Duodenal mucosa (tissue), 2 donors: ENCODE measurements around the gene ST6GALNAC6.

Experiments used
- H3K27ac ChIP-seq: one replicate; pipeline ENCODE4 v1.7.0; 2013; ENCODE audit warnings: low read depth, low read length
- H3K27me3 ChIP-seq, 2 donors: one replicate each; pipeline ENCODE4 v1.7.0; 2013; ENCODE audit warnings: low read length in 2 of 2, control low read depth in 1 of 2; ENCODE audit not compliant: insufficient read depth in 2 of 2, control insufficient read depth in 1 of 2
- H3K36me3 ChIP-seq, 2 donors: one replicate each; pipeline ENCODE4 v1.7.0; 2013; ENCODE audit warnings: low read length in 2 of 2, control low read depth in 1 of 2; ENCODE audit not compliant: insufficient read depth in 2 of 2, control insufficient read depth in 1 of 2
- H3K4me1 ChIP-seq, 2 donors: one replicate each; pipeline ENCODE4 v1.7.0; 2013; ENCODE audit warnings: low read length in 2 of 2, control low read depth in 1 of 2; ENCODE audit not compliant: insufficient read depth in 2 of 2, control insufficient read depth in 1 of 2
- H3K4me3 ChIP-seq, 2 donors: one replicate each; pipeline ENCODE4 v1.7.0; 2013; ENCODE audit warnings: low read length in 2 of 2, low read depth in 1 of 2
- H3K9ac ChIP-seq, 2 donors: one replicate each; pipeline ENCODE4 v1.7.0; 2013; ENCODE audit warnings: low read length in 2 of 2, low read depth in 1 of 2
- H3K9me3 ChIP-seq, 2 donors: one replicate each; pipeline ENCODE4 v1.7.0; 2013; ENCODE audit warnings: low read length in 2 of 2, control low read depth in 1 of 2; ENCODE audit not compliant: control insufficient read depth in 1 of 2

Gene ST6GALNAC6

DNA sequence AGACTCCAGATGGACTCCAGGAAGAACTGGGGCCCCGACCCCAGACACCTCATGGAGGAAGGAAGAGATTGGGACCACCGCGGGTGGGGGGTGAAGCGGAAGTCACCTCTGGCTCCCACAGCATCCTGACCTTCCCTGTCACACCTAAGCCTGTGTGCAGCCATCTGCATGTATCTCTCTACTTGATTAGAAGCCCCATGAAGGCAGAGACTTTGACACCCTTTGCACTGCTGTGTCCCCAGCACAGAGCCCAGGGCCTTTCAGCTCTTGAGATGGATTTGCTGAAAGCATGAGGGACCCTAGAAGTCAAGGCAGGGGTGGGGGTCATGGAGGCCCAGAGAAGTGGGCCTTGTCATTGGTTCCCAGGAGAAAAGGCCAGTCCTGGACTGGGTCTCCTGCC is 42.1 kb downstream of the ST6GALNAC6 start:
- Histone ChIP-seq H3K9me3 (no peaks in the 10 kb centered on the region), H3K27ac (no peak overlapping the region), H3K4me3 (no peak overlapping the region), H3K27me3 (no peaks in the 10 kb centered on the region), H3K9ac (no peak overlapping the region), H3K4me1 (peaks cover 13 to 40% of the 10 kb centered on the region in 2 donors), H3K36me3 (no peaks in the 10 kb centered on the region)

DNA sequence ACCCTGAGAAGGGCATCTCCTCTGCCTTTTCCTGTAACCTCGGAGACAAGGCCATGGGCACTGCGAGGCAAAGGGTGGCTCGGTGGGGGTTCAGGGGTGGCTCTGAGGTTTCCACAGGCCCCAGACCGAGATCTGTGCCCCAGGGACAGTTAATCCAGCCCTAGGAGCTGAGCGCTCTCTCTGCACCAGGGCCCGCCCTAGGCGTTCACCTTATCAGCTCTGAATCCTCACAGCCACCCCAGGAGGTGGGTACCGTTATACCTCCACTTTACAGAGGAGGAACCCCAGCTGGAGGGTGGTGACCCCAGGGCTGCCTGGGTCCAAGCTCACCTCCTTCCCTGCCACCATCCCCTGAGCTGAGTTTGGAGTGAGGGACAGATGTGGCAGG is 42.7 kb downstream of the ST6GALNAC6 start:
- no peak overlapping the region for H3K27ac ChIP-seq
- no peaks in the 10 kb centered on the region for H3K27me3 ChIP-seq
- no peak overlapping the region for H3K9ac ChIP-seq
- H3K36me3 ChIP-seq = no peaks in the 10 kb centered on the region
- H3K9me3 ChIP-seq = no peaks in the 10 kb centered on the region
- peaks cover 9 to 34% of the 10 kb centered on the region in 2 donors for H3K4me1 ChIP-seq
- H3K4me3 ChIP-seq = no peak overlapping the region

DNA sequence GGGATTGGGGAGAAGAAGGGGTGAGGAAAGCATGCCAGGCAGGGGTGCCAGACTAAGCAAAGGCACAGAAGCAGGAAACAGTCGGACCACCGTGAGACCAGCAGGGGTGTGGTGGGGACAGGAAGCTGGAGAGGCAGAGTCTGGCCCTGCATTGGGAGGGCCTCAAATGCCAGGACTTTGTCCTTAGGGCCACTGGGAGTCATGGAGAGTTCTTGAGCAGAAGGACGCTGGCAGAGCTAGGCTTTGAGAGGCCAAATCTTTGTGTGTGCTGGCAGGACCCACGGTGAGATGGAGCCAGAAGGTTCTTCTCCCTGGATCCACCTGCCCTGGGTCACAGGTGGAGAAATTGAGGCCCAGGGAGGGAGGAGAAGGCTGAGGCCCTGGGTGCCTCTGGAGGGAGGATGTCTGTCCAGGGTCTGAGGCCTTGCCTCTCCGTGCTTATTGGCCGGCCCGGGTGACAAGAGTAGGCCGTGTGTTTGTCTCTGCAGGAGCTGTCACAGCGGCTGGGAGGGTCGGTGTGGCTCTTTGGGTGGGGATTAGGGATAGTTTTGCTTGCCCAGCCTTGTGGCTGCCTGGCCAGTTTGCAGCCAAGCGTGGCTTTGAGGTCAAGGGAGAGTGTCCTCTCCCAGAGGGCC is 43.2 kb downstream of the ST6GALNAC6 start:
- Histone ChIP-seq H3K9ac (no peak overlapping the region), H3K27ac (no peak overlapping the region), H3K4me3 (no peak overlapping the region), H3K9me3 (no peaks in the 10 kb centered on the region), H3K27me3 (no peaks in the 10 kb centered on the region), H3K36me3 (no peaks in the 10 kb centered on the region), H3K4me1 (peaks cover 5 to 30% of the 10 kb centered on the region in 2 donors)

DNA sequence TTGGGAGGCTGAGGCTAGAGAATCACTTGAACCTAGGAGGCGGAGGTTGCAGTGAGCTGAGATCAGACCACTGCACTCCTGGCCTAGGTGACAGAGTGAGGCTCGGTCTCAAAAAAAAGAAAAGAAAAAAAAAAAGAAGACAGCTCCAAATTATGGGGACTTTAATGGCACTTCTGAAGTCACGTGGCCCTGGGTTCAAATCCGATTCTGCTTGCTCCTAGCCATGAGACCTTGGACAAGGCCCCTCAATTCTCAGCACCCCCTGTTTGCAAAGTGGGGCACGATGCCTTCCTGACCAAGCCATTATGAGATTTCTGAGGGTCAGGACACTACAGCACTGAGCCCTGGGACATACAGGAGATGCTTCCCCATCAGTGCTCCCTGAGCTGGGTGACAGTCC is 43.9 kb downstream of the ST6GALNAC6 start:
- Histone ChIP-seq H3K27me3 (no peaks in the 10 kb centered on the region), H3K36me3 (no peaks in the 10 kb centered on the region), H3K9me3 (no peaks in the 10 kb centered on the region), H3K4me1 (peaks cover 5 to 28% of the 10 kb centered on the region in 2 donors), H3K9ac (no peak overlapping the region), H3K4me3 (no peak overlapping the region), H3K27ac (no peak overlapping the region)

DNA sequence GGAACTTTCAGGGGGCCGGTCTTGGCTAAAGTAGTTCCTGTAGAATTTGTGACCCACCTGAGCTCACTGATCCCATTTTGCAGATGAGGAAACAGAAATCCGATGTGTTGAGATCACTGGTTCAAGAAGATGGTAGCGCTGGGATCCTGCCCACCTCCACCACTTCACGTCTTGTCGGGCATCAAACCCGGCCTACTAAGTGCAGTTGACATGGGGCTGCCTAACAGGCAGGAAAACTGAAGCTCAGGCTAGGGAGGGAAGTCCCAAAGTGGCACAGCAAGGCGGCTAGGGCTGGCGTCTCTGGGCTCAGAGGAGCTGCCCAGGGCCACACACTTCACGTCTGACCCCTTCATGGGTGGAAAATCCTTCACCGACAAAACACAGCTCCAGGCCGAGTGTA is 44.4 kb downstream of the ST6GALNAC6 start:
- Histone ChIP-seq H3K4me1 (peaks cover 5 to 31% of the 10 kb centered on the region in 2 donors), H3K36me3 (no peaks in the 10 kb centered on the region), H3K27ac (peak overlapping the region; percentile 74), H3K27me3 (no peaks in the 10 kb centered on the region), H3K4me3 (peak overlapping the region in 1 of 2 donors; percentile 13), H3K9ac (peak overlapping the region in 1 of 2 donors; percentile 18), H3K9me3 (no peaks in the 10 kb centered on the region)

DNA sequence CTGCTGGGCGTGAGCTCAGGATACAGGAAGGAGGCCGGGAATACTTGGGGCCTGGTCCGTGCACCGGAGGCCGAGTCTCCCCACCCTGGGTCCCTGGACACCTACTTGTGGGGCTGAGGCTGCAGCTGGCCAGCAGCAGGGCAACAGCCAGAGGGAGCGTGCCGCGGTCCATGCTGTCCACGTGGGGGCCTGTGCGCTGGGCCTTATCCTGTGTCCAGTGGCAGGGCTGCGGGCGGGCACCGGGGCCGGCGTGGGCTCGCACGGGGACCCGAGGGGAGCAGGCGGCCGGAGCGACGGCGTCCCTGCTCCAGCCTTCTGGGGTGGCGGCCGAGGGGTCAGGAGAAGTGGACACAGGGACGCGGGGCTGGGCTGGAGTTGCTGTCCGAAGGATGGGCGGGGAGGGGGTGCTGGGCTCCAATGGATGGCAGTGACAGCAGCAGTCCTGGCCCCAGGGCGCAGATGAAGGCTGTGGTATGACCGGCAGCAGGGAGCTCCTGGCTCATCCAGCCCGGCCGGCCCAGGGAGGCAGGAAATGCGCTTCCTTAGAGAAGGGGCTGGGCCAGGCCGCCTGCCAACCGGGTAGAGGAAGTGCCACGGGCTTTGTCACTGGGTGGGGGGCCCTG is 45.1 kb downstream of the ST6GALNAC6 start, which contains the start of gene ENG:
TSS of gene ENG (minus strand) at position 475 of the 623 bp plus-strand sequence. CDS start at position 172, 303 bp downstream.
- Histone ChIP-seq H3K9ac (peak within 1 kb of the TSS; percentile 48 to 76), H3K27ac (peak within 1 kb of the TSS; percentile 74), H3K4me3 (peak within 1 kb of the TSS; percentile 65 to 77), H3K9me3 (peaks cover 4% of the 10 kb centered on the region in 2 donors), H3K27me3 (no peaks in the 10 kb centered on the region), H3K4me1 (peaks cover 5 to 31% of the 10 kb centered on the region in 2 donors), H3K36me3 (no peaks in the 10 kb centered on the region)

DNA sequence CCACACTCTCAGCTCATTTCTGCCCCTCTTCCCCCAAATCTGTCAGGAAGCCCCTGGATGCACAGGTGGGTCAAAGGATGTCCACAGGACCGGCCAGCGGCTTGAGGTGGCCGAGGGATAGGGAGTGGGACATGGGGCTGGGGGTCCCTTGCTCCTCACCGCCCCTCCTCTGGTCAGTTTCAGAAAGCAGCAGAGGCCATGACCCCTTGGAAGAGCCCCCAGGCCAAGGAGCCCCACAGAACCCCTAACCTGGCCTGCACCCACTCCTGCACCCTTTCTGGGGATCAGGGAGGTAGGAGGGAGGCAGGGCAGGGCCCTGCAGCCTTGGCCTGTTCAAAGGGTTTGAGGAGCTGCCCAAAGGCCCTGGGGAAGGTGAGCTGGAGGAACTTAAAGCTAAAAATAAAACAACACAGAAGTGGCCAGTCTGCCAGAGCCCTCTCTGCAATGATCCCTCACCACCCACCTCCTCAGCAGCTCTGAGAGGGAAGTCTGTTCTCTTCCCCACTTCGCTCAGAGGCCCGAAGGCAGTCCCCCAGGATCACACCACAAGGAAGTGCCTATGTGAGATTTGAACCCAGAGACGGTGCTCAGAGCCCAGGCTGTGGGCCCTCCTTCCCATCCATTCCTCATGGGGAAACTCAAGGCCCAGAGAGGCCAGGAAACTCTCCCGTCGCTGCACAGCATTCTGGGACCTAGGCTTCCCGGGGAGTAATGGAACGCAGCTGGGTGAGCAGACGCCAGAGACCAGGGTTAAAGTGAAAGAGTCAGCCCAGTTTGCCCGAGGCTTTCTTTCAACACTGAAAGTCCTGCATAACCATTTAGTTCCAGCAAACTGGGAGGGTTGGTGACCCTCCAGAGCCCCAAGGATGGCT is 45.9 kb downstream of the ST6GALNAC6 start:
- H3K4me1 ChIP-seq = peaks cover 5 to 24% of the 10 kb centered on the region in 2 donors

DNA sequence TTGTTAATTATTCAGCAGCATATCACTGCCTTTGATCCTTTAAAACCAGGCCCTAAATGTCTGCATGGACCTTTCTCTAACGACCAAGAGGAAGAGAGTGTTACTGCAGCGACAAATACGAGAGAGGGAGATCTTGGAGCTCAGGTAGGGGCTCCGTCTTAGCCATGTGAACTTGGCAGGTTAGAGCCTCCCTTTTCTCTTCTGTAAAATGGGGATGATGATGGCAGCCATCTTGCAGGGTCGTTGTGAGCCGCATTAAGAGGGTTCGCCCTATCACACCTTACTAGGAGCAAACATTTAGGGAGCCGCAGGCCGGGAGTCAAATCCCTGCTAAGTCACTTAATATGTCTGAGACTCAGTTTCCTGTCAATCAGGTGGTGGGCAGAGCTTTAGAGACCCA is 46.6 kb downstream of the ST6GALNAC6 start:
- peak overlapping the region; percentile 65 to 77 for H3K4me3 ChIP-seq
- peaks cover 9 to 14% of the 10 kb centered on the region in 2 donors for H3K9me3 ChIP-seq
- peak overlapping the region; percentile 48 to 76 for H3K9ac ChIP-seq
- H3K27ac ChIP-seq = no peak overlapping the region
- H3K36me3 ChIP-seq = no peaks in the 10 kb centered on the region
- peaks cover under 1 to 23% of the 10 kb centered on the region in 2 donors for H3K4me1 ChIP-seq
- H3K27me3 ChIP-seq = no peaks in the 10 kb centered on the region

More for the DNA sequence above, 45.9 kb downstream of the ST6GALNAC6 start:
- Histone ChIP-seq H3K27ac (peak overlapping the region; percentile 71), H3K27me3 (no peaks in the 10 kb centered on the region), H3K4me3 (peak overlapping the region; percentile 65 to 77), H3K9me3 (peaks cover 9 to 12% of the 10 kb centered on the region in 2 donors), H3K9ac (peak overlapping the region; percentile 48 to 76), H3K36me3 (no peaks in the 10 kb centered on the region)

DNA sequence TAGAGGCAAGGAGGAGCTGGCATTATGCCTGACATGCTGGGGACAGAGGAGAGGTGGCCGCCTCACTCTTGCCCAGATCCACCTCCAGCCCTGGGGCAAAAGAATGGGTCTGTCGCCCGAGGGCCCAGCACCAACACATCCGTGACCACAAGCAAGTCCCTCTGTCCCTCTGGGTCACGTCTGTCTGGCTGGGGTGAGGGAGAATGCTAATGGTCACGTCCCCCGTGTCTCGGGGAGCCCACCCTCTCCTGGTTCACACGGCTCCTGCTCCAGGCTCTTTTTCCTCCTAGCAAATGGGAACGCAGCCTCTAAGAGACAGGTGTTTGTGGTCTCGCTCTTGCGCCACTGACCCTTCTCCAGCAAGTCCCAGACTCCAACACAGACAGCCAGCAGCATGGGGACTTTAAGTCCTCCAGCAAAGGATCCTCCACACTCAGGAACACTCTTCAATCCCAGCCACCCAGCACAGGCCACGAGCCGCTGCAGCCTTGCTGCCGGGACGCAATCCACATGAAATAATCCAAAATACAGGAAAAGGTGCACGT is 49.0 kb downstream of the ST6GALNAC6 start:
- no peak overlapping the region for H3K27ac ChIP-seq
- H3K4me1 ChIP-seq = peaks cover 0 to 13% of the 10 kb centered on the region in 2 donors
- no peaks in the 10 kb centered on the region for H3K36me3 ChIP-seq
- no peak overlapping the region for H3K9ac ChIP-seq
- H3K9me3 ChIP-seq = peaks cover 9 to 14% of the 10 kb centered on the region in 2 donors
- peak overlapping the region in 1 of 2 donors; percentile 28 for H3K4me3 ChIP-seq
- no peaks in the 10 kb centered on the region for H3K27me3 ChIP-seq
